ENCODE measurements around the gene WDR47.

DNA sequence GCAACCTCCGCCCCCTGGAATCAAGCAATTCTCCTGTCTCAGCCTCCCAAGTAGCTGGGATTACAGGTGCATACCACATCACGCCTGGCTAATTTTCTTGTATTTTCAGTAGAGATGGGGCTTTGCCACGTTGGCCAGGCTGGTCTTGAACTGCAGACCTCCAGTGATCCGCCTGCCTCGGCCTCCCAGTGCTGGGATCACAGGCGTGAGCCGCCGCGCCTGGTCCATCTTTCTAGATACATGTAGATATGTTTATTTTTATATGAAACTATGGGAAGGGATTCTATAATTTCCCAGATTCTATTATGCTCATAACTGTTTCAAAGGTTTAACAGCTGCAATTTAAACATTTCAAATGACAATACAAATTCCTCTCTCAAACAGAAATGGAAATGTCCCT is 105.7 kb downstream of the WDR47 start:
- TF ChIP-seq, protein P1, sequence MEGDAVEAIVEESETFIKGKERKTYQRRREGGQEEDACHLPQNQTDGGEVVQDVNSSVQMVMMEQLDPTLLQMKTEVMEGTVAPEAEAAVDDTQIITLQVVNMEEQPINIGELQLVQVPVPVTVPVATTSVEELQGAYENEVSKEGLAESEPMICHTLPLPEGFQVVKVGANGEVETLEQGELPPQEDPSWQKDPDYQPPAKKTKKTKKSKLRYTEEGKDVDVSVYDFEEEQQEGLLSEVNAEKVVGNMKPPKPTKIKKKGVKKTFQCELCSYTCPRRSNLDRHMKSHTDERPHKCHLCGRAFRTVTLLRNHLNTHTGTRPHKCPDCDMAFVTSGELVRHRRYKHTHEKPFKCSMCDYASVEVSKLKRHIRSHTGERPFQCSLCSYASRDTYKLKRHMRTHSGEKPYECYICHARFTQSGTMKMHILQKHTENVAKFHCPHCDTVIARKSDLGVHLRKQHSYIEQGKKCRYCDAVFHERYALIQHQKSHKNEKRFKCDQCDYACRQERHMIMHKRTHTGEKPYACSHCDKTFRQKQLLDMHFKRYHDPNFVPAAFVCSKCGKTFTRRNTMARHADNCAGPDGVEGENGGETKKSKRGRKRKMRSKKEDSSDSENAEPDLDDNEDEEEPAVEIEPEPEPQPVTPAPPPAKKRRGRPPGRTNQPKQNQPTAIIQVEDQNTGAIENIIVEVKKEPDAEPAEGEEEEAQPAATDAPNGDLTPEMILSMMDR (IDR thresholded peaks at IDR 0.05; ENCODE audit: poor library complexity, severe bottlenecking) = no peak
- TF ChIP-seq EP300 (conservative IDR thresholded peaks at IDR 0.05; ENCODE audit: poor library complexity, severe bottlenecking) (no peak), EZH2 (IDR thresholded peaks at IDR 0.05; ENCODE audit: borderline replicate concordance, insufficient read depth, low read length, poor library complexity, severe bottlenecking) (no peak)
- TF ChIP-seq, protein P2, sequence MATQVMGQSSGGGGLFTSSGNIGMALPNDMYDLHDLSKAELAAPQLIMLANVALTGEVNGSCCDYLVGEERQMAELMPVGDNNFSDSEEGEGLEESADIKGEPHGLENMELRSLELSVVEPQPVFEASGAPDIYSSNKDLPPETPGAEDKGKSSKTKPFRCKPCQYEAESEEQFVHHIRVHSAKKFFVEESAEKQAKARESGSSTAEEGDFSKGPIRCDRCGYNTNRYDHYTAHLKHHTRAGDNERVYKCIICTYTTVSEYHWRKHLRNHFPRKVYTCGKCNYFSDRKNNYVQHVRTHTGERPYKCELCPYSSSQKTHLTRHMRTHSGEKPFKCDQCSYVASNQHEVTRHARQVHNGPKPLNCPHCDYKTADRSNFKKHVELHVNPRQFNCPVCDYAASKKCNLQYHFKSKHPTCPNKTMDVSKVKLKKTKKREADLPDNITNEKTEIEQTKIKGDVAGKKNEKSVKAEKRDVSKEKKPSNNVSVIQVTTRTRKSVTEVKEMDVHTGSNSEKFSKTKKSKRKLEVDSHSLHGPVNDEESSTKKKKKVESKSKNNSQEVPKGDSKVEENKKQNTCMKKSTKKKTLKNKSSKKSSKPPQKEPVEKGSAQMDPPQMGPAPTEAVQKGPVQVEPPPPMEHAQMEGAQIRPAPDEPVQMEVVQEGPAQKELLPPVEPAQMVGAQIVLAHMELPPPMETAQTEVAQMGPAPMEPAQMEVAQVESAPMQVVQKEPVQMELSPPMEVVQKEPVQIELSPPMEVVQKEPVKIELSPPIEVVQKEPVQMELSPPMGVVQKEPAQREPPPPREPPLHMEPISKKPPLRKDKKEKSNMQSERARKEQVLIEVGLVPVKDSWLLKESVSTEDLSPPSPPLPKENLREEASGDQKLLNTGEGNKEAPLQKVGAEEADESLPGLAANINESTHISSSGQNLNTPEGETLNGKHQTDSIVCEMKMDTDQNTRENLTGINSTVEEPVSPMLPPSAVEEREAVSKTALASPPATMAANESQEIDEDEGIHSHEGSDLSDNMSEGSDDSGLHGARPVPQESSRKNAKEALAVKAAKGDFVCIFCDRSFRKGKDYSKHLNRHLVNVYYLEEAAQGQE (IDR thresholded peaks at IDR 0.05; ENCODE audit: borderline replicate concordance) = no peak

Measured in neural cell (in vitro differentiated cells).